Dendritic cell treated with granulocyte-macrophage colony-stimulating factor and Interleukin-4, amounts not matched to agents 40 ng/mL and 50 ng/mL, for 4 days (primary cell): ENCODE data around the gene TRAF3IP1.
"Not testable (repeated sequence)": the region's sequence is repeated elsewhere in the genome, so short reads cannot be mapped to it uniquely, and the experiment has no call there.

Source experiments
- H3K27ac Mint-ChIP-seq: one replicate; pipeline ENCODE4 v1.8.0; 2022; ENCODE audit warnings: mild to moderate bottlenecking, mixed read lengths
- H3K27me3 Mint-ChIP-seq: one replicate; pipeline ENCODE4 v1.8.0; 2022; ENCODE audit warnings: mild to moderate bottlenecking, mixed read lengths
- H3K36me3 Mint-ChIP-seq: one replicate; pipeline ENCODE4 v1.8.0; 2022; ENCODE audit warnings: low read depth, mixed read lengths
- H3K4me1 Mint-ChIP-seq: one replicate; pipeline ENCODE4 v1.8.0; 2022; ENCODE audit warnings: low read depth, mixed read lengths
- H3K4me3 Mint-ChIP-seq: one replicate; pipeline ENCODE4 v1.8.0; 2022; ENCODE audit warnings: mild to moderate bottlenecking, moderate library complexity, mixed read lengths
- H3K9me3 Mint-ChIP-seq: one replicate; pipeline ENCODE4 v1.8.0; 2022; ENCODE audit warnings: mixed read lengths
- intact Hi-C: fragments of 100-400 bp; cut with micrococcal nuclease; formaldehyde crosslinking; loops from one replicate; pipeline ENCODE4 v1.15.0; 2022

The TRAF3IP1 gene

DNA sequence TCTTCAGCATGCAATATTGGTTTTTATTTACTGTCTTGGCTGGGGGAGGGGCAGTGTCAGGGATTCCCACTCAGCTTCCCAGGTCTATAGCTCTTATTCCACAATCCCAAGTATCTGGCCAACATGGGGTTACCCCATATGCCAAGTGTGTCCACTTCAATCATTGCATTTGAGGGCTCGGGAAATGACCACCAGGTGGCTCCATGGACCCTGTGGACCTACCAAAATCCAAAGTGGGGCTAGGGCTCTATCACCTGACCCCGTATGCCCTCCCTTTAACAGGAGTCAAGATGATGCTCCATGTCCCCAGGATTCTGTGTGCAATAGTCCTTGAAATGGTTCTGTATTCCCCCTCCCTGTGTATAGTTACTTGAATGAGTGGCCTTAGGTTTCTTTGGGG is 12.1 kb upstream of the TRAF3IP1 start:
- H3K27ac Mint-ChIP-seq: no peak overlapping the region
- no peaks in the 10 kb centered on the region for H3K9me3 Mint-ChIP-seq
- peaks cover 12% of the 10 kb centered on the region for H3K27me3 Mint-ChIP-seq
- no peak overlapping the region for H3K4me3 Mint-ChIP-seq
- intact Hi-C loops: no loop called here
- no peaks in the 10 kb centered on the region for H3K4me1 Mint-ChIP-seq
- H3K36me3 Mint-ChIP-seq: no peaks in the 10 kb centered on the region

- H3K36me3 Mint-ChIP-seq, H3K4me3 Mint-ChIP-seq, H3K27me3 Mint-ChIP-seq, H3K27ac Mint-ChIP-seq, H3K4me1 Mint-ChIP-seq, H3K9me3 Mint-ChIP-seq, intact Hi-C loops: not testable (repeated sequence)
Measured at GRCh38 chr2:238310721-238311120, 9.6 kb upstream of the TRAF3IP1 start.

DNA sequence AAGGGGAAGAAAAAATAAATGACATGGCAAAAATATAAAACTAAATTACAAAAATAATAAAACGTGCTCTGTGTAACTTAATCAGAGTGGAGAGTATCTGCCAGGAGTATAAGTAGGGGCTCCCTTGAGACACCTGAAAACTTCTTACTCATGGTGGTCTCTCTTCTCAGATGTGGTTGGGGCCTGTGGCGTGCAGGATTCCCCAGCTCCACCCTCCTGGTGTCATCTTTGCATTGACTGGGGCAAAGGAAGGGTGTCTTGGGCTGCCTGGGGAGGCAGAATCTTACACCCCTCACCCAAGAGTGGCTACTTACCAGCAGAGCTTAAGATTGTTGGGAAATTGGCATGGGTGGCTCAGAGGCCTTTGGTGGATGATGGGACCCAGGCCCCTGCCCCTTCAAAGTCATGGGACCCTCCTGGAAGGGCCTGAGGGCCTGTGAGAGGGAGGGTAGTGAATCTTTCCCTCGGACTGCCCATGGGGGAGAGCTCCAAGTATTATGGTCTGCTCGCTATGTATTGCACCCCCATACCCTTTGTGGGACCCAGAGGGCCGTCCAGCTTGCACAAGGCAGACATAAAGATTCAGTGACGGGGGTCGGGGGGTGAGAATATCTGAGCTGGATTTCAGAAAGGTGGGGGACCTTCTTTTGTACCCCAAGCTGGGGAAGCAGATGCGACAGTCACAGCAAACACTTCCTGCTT is 6.9 kb upstream of the TRAF3IP1 start:
- Mint-ChIP-seq H3K36me3 (no peaks in the 10 kb centered on the region), H3K9me3 (no peaks in the 10 kb centered on the region), H3K27ac (no peak overlapping the region), H3K27me3 (peaks cover 21% of the 10 kb centered on the region), H3K4me1 (no peaks in the 10 kb centered on the region), H3K4me3 (no peak overlapping the region)
- intact Hi-C loops: no loop called here

DNA sequence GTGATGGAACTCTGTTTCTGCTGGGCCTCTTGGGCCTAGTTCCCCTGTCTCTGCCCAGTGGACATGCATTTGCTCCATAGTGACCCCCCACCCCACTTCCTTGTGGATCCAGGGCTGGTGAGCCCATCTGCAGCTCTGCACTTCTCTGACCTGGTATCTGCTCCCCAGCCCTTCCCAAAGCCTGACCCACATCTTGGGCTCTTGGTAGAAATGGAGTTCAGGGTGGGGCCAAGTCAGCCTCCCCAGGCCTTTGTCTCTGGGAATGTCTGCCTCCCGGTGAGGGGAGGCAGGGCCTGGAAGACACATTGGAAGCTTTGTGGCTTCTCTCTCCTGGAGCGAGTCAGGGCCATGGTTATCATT is 6.3 kb upstream of the TRAF3IP1 start:
- Mint-ChIP-seq H3K4me1 (no peaks in the 10 kb centered on the region), H3K36me3 (no peaks in the 10 kb centered on the region), H3K27me3 (peaks cover 26% of the 10 kb centered on the region), H3K9me3 (no peaks in the 10 kb centered on the region), H3K27ac (no peak overlapping the region), H3K4me3 (no peak overlapping the region)
- intact Hi-C loops: no loop called here

DNA sequence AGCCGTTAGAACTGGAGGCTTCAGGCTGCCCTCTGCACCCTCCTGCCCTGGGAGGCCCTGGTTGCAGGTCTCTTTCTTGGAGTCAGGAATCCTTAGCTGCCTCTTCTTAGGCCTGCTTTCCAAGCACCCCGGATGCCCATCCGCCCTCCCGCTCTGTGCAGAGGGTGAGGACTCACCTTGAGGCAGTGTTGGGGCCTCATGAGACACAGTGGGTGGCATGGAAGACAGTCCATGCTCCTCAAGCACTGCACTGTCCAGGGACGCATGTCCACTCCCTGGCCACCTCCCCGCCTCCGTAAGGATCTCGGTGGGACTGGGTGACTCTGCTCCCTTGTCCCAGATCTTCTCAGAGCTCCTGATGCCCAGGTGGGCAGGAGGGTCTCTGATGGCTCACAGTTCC is 5.7 kb upstream of the TRAF3IP1 start:
- H3K4me3 Mint-ChIP-seq: no peak overlapping the region
- no peaks in the 10 kb centered on the region for H3K36me3 Mint-ChIP-seq
- H3K27me3 Mint-ChIP-seq: peaks cover 28% of the 10 kb centered on the region
- no peaks in the 10 kb centered on the region for H3K9me3 Mint-ChIP-seq
- no peak overlapping the region for H3K27ac Mint-ChIP-seq
- no peaks in the 10 kb centered on the region for H3K4me1 Mint-ChIP-seq
- intact Hi-C loops: no loop called here

DNA sequence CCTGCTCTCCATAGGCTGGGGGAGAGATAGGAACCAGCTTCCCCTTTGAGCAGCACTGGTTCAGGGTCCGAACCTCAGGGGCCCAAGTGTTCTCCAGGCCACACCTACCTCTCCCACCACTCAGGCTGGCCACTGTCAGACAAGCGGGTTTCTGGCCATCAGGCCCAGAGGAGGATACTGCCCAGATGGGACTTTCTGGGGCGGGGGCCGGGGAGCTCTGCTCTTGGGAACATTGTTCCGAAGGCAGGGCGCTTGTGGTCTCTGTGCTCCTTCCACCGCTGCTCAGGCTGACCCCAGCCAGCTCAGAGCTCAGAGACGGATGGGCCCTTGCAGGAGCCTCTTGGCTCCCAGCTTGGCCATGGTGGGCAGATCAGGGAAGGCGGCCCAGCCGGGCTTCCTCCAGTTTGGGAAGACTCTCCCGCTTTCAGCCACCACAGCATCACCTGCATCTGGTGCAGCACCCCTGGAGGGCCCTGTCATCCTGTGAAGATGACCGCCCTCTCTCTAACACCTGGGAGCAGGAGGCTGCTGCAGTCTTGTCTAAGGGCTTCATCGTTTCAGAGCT is 5.2 kb upstream of the TRAF3IP1 start:
- no peaks in the 10 kb centered on the region for H3K36me3 Mint-ChIP-seq
- H3K4me1 Mint-ChIP-seq: no peaks in the 10 kb centered on the region
- intact Hi-C loops: no loop called here
- peaks cover 29% of the 10 kb centered on the region for H3K27me3 Mint-ChIP-seq
- no peak overlapping the region for H3K4me3 Mint-ChIP-seq
- H3K27ac Mint-ChIP-seq: no peak overlapping the region
- H3K9me3 Mint-ChIP-seq: no peaks in the 10 kb centered on the region

DNA sequence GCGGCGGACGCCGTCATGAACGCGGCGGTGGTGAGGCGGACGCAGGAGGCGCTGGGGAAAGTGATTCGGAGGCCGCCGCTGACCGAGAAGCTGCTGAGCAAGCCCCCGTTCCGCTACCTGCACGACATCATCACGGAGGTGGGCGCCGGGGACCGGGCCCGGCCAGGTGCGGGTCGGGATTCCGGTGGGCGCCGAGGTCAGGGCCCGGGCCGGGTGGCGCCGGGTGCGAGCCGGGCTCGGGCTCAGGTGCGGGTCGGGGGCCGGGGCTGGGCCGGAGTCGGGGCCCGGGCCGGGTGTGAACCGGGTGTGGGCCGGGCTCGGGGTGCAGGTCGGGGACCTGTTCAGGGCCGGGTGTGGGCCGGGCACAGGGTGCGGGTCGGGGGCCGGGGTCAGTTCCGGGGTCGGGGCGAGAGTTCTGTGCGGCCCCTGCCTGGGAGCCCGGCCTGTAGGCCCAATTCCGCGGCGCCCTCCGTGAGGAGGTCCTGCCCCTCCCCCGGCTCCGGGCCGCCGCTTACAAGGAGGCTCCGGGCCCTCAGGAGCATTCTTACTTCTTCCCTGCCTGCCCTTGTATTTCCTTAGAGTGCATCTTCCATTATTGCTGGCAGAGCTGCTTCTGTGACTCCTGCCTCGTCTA is 447 bp downstream of the TRAF3IP1 start:
- Mint-ChIP-seq H3K27ac (no peak overlapping the region), H3K9me3 (no peaks in the 10 kb centered on the region), H3K4me3 (peak overlapping the region; percentile 75), H3K4me1 (peaks cover 11% of the 10 kb centered on the region), H3K36me3 (peaks cover 7% of the 10 kb centered on the region), H3K27me3 (peaks cover 28% of the 10 kb centered on the region)
- intact Hi-C loops: loop anchor here (2.0 kb wide), 1 partner anchor 32 kb away; the partner anchor contains the start of gene PER2

DNA sequence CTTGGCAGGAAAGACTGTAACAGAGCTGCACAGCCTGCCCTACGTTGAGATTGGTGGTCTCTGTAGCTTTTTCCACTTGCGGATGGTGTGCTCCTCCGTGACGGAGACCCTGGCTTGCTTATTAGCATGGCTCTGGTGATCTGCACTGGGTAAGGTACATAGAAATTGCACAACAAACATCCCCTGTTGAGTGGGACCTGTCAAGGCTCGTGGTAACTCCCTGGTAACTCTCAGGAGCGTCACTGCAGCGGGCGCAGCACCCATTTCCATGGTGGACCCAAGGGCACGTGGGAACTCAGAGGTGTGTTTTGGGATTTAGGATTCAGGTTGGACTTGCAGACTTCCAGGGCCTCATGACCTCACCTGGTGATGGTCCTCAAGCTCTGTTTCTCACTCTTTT is 1.1 kb downstream of the TRAF3IP1 start:
- no peak overlapping the region for H3K27ac Mint-ChIP-seq
- H3K36me3 Mint-ChIP-seq: peaks cover 7% of the 10 kb centered on the region
- H3K9me3 Mint-ChIP-seq: no peaks in the 10 kb centered on the region
- no peak overlapping the region for H3K4me3 Mint-ChIP-seq
- peaks cover 28% of the 10 kb centered on the region for H3K27me3 Mint-ChIP-seq
- intact Hi-C loops: loop anchor here (2.0 kb wide), 1 partner anchor 33 kb away; the partner anchor contains the start of gene PER2
- peaks cover 11% of the 10 kb centered on the region for H3K4me1 Mint-ChIP-seq

GRCh38 chr2:238322001-238322411 is 1.7 kb downstream of the TRAF3IP1 start:
- intact Hi-C loops: no loop called here
- Mint-ChIP-seq H3K27me3 (peaks cover 24% of the 10 kb centered on the region), H3K4me3 (no peak overlapping the region), H3K36me3 (peaks cover 10% of the 10 kb centered on the region), H3K27ac (no peak overlapping the region), H3K9me3 (no peaks in the 10 kb centered on the region), H3K4me1 (peaks cover 11% of the 10 kb centered on the region)

DNA sequence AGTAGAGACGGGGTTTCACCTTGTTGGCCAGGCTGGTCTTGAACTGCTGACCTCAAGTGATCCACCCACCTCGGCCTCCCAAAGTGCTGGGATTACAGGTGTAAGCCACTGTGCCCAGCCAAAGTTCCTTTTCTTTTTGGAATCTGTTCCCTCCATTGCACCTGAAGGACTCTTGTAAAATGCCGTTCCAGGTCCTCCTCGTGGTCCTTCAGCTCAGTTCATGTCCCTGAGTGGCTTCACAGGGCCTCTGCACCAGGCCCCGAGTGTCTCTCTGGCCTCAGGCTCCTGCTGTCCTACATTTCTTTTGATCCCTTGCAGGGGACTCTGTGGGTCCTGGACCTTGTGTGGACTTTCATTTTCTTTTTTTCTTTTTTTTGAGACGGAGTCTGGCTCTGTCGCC is 3.9 kb downstream of the TRAF3IP1 start:
- H3K27me3 Mint-ChIP-seq, intact Hi-C loops: not testable (repeated sequence)

DNA sequence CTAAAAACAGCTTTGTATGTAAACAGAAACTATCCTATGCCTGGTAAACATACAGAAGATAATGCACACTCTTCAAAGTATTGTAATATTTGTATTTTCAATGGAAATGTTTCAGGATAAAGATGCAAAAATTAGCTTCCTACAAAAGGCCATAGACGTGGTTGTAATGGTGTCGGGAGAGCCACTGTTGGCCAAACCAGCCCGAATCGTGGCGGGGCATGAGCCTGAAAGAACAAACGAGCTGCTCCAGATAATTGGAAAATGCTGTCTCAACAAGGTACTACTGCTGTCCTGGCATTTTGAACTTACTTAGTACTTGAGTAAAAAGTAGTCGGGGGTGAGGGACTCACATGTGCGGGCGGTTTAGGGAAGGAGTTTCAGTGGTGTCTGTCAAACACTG is 5.4 kb downstream of the TRAF3IP1 start:
- Mint-ChIP-seq H3K9me3 (no peaks in the 10 kb centered on the region), H3K4me3 (no peak overlapping the region), H3K27ac (no peak overlapping the region), H3K4me1 (peaks cover 11% of the 10 kb centered on the region), H3K27me3 (no peaks in the 10 kb centered on the region), H3K36me3 (peaks cover 36% of the 10 kb centered on the region)
- intact Hi-C loops: no loop called here

More for the DNA sequence above, 3.9 kb downstream of the TRAF3IP1 start:
- not testable (repeated sequence) for H3K27ac Mint-ChIP-seq, H3K4me3 Mint-ChIP-seq, H3K9me3 Mint-ChIP-seq
- Mint-ChIP-seq H3K4me1 (peaks cover 11% of the 10 kb centered on the region), H3K36me3 (peaks cover 27% of the 10 kb centered on the region)

- intact Hi-C loops: no loop called here
- Mint-ChIP-seq H3K36me3 (peaks cover 36% of the 10 kb centered on the region), H3K27ac (no peak overlapping the region), H3K4me3 (no peak overlapping the region), H3K4me1 (peaks cover 2% of the 10 kb centered on the region), H3K27me3 (no peaks in the 10 kb centered on the region), H3K9me3 (no peaks in the 10 kb centered on the region)
Measured at GRCh38 chr2:238326801-238327365, 6.6 kb downstream of the TRAF3IP1 start.

- H3K27ac Mint-ChIP-seq: no peak overlapping the region
- H3K4me1 Mint-ChIP-seq: no peaks in the 10 kb centered on the region
- intact Hi-C loops: no loop called here
- H3K4me3 Mint-ChIP-seq: no peak overlapping the region
- no peaks in the 10 kb centered on the region for H3K27me3 Mint-ChIP-seq
- H3K36me3 Mint-ChIP-seq: peaks cover 36% of the 10 kb centered on the region
- H3K9me3 Mint-ChIP-seq: no peaks in the 10 kb centered on the region
Measured at GRCh38 chr2:238327751-238328150, 7.4 kb downstream of the TRAF3IP1 start.

- peaks cover 43% of the 10 kb centered on the region for H3K36me3 Mint-ChIP-seq
- H3K27me3 Mint-ChIP-seq: no peaks in the 10 kb centered on the region
- no peaks in the 10 kb centered on the region for H3K4me1 Mint-ChIP-seq
- no peak overlapping the region for H3K4me3 Mint-ChIP-seq
- intact Hi-C loops: no loop called here
- no peak overlapping the region for H3K27ac Mint-ChIP-seq
- H3K9me3 Mint-ChIP-seq: no peaks in the 10 kb centered on the region
Measured at GRCh38 chr2:238330391-238330790, 10.1 kb downstream of the TRAF3IP1 start.
